ENCODE measurements around the gene ZNF441.
"Not testable (repeated sequence)": the region's sequence is repeated elsewhere in the genome, so short reads cannot be mapped to it uniquely, and the experiment has no call there.

Gene ZNF441

GRCh38 chr19:11766597-11767591, at the start of gene ZNF441:
Gene ZNF441 (plus strand): TSS chr19:11767000. CDS start chr19:11767194, 194 bp downstream.
- peak; percentile 96 to 98 (median 97) for DNase-seq

- no peak for DNase-seq
Observed at GRCh38 chr19:11721681-11722080, 45.1 kb upstream of the ZNF441 start.

GRCh38 chr19:11722414-11722813, 44.4 kb upstream of the ZNF441 start:
- no peak for DNase-seq

DNA sequence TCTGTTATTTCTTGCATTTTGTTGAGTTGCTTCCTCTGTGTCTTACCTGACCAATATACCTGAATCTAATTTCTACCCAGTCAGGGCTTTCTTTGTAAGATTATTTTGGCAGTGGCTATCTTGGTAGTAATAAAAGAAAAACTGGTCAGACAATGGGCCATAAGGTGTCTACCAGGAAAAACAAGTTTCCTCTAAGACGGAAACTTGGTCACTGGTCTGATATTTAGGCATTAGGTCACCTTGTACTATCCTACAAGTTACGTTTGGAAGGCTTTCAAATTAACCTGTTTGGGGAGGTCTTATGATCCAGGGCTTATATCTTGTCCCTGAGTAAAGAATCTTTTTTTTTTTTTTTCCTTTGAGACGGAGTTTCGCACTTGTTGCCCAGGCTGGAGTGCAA, 37.2 kb upstream of the ZNF441 start:
- no peak for DNase-seq

GRCh38 chr19:11735375-11735774, 31.4 kb upstream of the ZNF441 start:
- DNase-seq, result no peak

GRCh38 chr19:11736696-11737095, 30.1 kb upstream of the ZNF441 start:
- DNase-seq, result peak; percentile 79 to 90 (median 90)

GRCh38 chr19:11737964-11738745, 28.6 kb upstream of the ZNF441 start:
- peak; percentile 41 to 63 (median 56) for DNase-seq

- DNase-seq, result peak; percentile 97 to 99 (median 97)
Observed at GRCh38 chr19:11738746-11739620, 27.8 kb upstream of the ZNF441 start, which contains the start of gene ZNF823. Gene ZNF823 (minus strand): TSS chr19:11738946. CDS start chr19:11738819, 127 bp downstream.

- DNase-seq, result no peak
Observed at GRCh38 chr19:11745869-11746268, 20.9 kb upstream of the ZNF441 start.

- no peak for DNase-seq
Observed at GRCh38 chr19:11747277-11747676, 19.5 kb upstream of the ZNF441 start.

GRCh38 chr19:11749751-11750150, 17.0 kb upstream of the ZNF441 start:
- no peak for DNase-seq

GRCh38 chr19:11752244-11752736, 14.5 kb upstream of the ZNF441 start:
- DNase-seq, result no peak

DNA sequence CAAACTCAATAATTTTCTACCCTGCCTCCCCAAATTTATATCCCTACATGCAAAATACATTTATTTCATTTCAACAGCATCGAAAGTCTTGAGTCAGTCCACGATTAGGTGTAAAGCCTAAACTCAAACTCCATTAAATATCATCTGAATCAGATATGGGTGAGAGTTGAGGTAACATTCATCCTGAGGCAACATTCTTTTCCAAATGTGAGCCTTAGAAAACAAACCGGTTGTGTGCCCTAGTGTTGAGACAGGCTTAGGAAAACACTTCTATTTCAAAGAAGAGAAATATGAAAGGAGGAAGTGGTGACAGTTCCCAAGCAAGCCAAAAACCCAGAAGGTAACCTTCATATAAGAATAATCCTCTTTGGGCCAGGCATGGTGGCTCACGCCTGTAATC, 12.1 kb upstream of the ZNF441 start:
- DNase-seq, result no peak

- DNase-seq, result no peak
Observed at GRCh38 chr19:11756965-11757364, 9.8 kb upstream of the ZNF441 start.

DNA sequence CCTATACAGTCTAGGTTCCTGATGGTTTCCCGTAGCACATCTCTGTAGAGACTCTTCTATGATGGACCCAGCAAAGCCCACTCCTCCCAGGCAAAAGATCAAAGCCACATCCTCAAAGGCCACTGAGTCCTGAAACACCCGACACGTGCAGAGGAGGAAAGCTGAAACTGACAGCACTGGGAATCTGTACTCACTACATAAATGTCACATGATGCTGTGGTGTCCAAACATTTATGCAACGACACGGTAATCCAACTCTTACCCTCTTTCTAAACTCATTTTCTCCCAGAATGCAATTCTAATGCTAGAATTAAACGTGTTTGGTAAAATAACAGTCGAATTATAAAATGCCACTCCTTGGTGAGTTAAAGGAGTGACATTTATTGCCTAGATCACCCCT, 7.0 kb upstream of the ZNF441 start:
- no peak for DNase-seq

DNA sequence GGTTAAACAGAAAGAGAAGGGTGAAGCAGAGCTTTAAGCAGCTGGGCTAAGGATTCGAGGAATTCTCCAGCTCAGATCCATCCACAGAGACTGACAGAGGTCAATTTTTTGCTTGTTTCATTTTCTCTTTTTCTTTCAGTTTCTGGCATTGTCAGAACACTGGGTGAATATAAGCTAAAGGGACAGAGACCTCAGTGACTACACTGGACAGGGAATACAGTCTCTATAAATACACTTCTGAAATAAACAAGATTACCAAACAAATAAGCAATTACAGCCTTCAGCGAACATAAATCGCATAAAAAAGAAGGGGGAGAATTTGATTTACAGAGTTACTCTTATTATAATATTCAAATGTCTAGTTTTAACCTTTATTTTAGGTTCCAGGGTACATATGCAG, 3.7 kb upstream of the ZNF441 start:
- DNase-seq, result no peak

DNA sequence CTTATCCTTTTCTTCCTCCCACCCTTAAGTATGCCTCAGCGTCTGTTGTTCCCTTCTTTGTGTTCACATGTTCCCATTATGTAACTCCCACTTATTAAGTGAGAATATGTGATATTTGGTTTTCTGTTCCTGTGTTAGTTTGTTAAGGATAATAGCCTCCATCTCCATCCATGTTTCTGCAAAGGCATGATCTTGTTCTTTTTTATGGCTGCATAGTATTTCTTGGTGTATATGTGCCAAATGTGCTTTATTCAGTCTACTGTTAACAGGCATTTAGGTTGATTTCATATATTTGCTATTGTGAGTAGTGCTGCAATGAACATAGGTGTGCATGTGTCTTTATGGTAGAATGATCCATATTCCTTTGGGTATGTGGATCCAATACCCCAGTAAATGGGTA, 3.2 kb upstream of the ZNF441 start:
- DNase-seq, result no peak

DNA sequence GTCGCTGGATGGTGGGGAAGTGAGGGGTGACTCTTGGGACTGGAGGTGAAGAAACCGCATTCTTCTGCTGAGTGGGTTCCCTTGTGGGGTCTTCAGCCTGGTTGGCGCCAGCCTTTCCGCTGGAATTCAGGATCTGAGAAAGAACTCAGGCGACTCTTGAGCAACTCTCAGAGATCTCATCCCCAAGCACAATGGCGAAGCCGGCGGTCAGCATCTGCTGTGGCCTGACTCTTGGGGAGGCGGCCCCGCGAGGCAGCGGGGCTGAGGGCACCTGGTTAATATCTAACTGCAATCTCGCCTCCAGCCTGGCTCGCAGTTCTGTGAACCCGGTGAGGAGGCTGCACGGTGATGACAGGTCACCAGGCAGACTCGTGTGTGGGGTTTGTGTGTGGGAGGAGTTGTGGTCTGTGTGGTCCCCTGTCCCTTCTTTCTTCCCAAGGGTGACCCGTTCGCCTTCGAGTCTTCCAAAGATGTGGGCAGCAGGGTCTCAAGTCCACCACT, 883 bp downstream of the ZNF441 start:
- DNase-seq, result peak; percentile 23 to 41 (median 28)

- DNase-seq, result no peak
Observed at GRCh38 chr19:11769995-11770394, 3.2 kb downstream of the ZNF441 start.

DNA sequence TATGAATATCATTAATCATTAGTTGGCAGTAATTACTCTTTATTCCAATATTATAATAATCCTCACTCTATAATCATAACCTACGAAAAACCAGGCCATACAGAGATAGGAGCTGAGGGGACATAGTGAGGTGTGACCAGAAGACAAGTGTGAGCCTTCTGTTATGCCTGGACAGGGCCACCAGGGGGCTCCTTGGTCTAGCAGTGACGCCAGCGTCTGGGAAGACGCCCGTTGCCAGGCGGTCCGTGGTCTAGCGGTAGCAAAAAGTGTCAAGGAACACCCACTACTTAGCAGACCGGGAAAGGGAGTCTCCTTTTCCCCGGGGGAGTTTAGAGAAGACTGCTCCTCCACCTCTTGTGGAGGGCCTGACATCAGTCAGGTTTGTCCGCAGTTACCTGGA, 4.7 kb downstream of the ZNF441 start:
- not testable (repeated sequence) for DNase-seq

GRCh38 chr19:11776669-11777068, 9.9 kb downstream of the ZNF441 start:
- not testable (repeated sequence) for DNase-seq

- no peak for DNase-seq
Observed at GRCh38 chr19:11780431-11781020, 13.7 kb downstream of the ZNF441 start.

Measured in suppressor macrophage treated with lipopolysaccharide for 1 hour (primary cell).